ENCODE results near the gene ZNF674. TPM values are rescaled to one million over a fixed set of nuclear protein-coding genes. Genes with fewer than 3 reads are reported as not detected.
A peak's percentile ranks its signal among the peaks of the same experiment; 100 is the strongest.
"Not testable (repeated sequence)": the region's sequence is repeated elsewhere in the genome, so short reads cannot be mapped to it uniquely, and the experiment has no call there.

ZNF674 gene
- polyA plus RNA-seq, 4 donors, result 0.89 to 3.7 (median 1.3) TPM

GRCh38 chrX:46559062-46559461, 13.8 kb upstream of the ZNF674 start:
- Histone ChIP-seq H3K9me3 (ENCODE audit: control insufficient read depth in 2 of 2, insufficient read depth in 1 of 2, low read depth in 1 of 2, low read length in 1 of 2) (no peaks in the 10 kb centered on the region), H3K27ac (ENCODE audit: low read depth in 1 of 3, low read length in 2 of 3) (no peak overlapping the region), H3K36me3 (ENCODE audit: control insufficient read depth in 3 of 3, insufficient read depth in 2 of 3, low read depth in 1 of 3, low read length in 3 of 3) (no peaks in the 10 kb centered on the region), H3K4me3 (ENCODE audit: low read depth in 1 of 3, low read length in 3 of 3) (no peak overlapping the region), H3K4me1 (ENCODE audit: control insufficient read depth in 3 of 3, insufficient read depth in 2 of 3, low read depth in 1 of 3, low read length in 2 of 3) (no peaks in the 10 kb centered on the region), H3K27me3 (ENCODE audit: control insufficient read depth in 3 of 3, insufficient read depth in 3 of 3, low read length in 3 of 3) (no peaks in the 10 kb centered on the region)
- 82 to 84% (median 83%) methylated on average over 3 of the region's 3 CpGs for WGBS, 3 donors
- FAIRE-seq, result no peak
- DNase-seq, result no peak

GRCh38 chrX:46554942-46555341, 9.7 kb upstream of the ZNF674 start:
- no peaks in the 10 kb centered on the region for H3K27me3 ChIP-seq (ENCODE audit: control insufficient read depth in 3 of 3, insufficient read depth in 3 of 3, low read length in 3 of 3)
- 37 to 53% (median 42%) methylated on average over 2 of the region's 2 CpGs for WGBS, 3 donors
- no peak overlapping the region for H3K27ac ChIP-seq (ENCODE audit: low read depth in 1 of 3, low read length in 2 of 3)
- H3K36me3 ChIP-seq (ENCODE audit: control insufficient read depth in 3 of 3, insufficient read depth in 2 of 3, low read depth in 1 of 3, low read length in 3 of 3), result no peaks in the 10 kb centered on the region
- no peaks in the 10 kb centered on the region for H3K9me3 ChIP-seq (ENCODE audit: control insufficient read depth in 2 of 2, insufficient read depth in 1 of 2, low read depth in 1 of 2, low read length in 1 of 2)
- DNase-seq (peak in 1 of 2 donors; percentile 5), FAIRE-seq (no peak)
- H3K4me3 ChIP-seq (ENCODE audit: low read depth in 1 of 3, low read length in 3 of 3), result no peak overlapping the region
- H3K4me1 ChIP-seq (ENCODE audit: control insufficient read depth in 3 of 3, insufficient read depth in 2 of 3, low read depth in 1 of 3, low read length in 2 of 3), result no peaks in the 10 kb centered on the region

- whole genome bisulfite sequencing, 3 donors, result 85 to 95% (median 93%) methylated on average over 5 of the region's 5 CpGs
- H3K27ac ChIP-seq (ENCODE audit: low read depth in 1 of 3, low read length in 2 of 3), result no peak overlapping the region
- no peaks in the 10 kb centered on the region for H3K27me3 ChIP-seq (ENCODE audit: control insufficient read depth in 3 of 3, insufficient read depth in 3 of 3, low read length in 3 of 3)
- no peak overlapping the region for H3K4me3 ChIP-seq (ENCODE audit: low read depth in 1 of 3, low read length in 3 of 3)
- no peak for FAIRE-seq
- H3K4me1 ChIP-seq (ENCODE audit: control insufficient read depth in 3 of 3, insufficient read depth in 2 of 3, low read depth in 1 of 3, low read length in 2 of 3), result no peaks in the 10 kb centered on the region
- H3K36me3 ChIP-seq (ENCODE audit: control insufficient read depth in 3 of 3, insufficient read depth in 2 of 3, low read depth in 1 of 3, low read length in 3 of 3), result no peaks in the 10 kb centered on the region
- no peaks in the 10 kb centered on the region for H3K9me3 ChIP-seq (ENCODE audit: control insufficient read depth in 2 of 2, insufficient read depth in 1 of 2, low read depth in 1 of 2, low read length in 1 of 2)
- no peak for DNase-seq
These were observed 8.7 kb upstream of the ZNF674 start for GRCh38 chrX:46553935-46554334.

GRCh38 chrX:46551494-46552128, 6.4 kb upstream of the ZNF674 start:
- Histone ChIP-seq H3K27me3 (ENCODE audit: control insufficient read depth in 3 of 3, insufficient read depth in 3 of 3, low read length in 3 of 3) (no peaks in the 10 kb centered on the region), H3K9me3 (ENCODE audit: control insufficient read depth in 2 of 2, insufficient read depth in 1 of 2, low read depth in 1 of 2, low read length in 1 of 2) (no peaks in the 10 kb centered on the region), H3K27ac (ENCODE audit: low read depth in 1 of 3, low read length in 2 of 3) (no peak overlapping the region), H3K4me3 (ENCODE audit: low read depth in 1 of 3, low read length in 3 of 3) (no peak overlapping the region), H3K4me1 (ENCODE audit: control insufficient read depth in 3 of 3, insufficient read depth in 2 of 3, low read depth in 1 of 3, low read length in 2 of 3) (peaks cover 0 to 2% (median 0%) of the 10 kb centered on the region in 3 donors), H3K36me3 (ENCODE audit: control insufficient read depth in 3 of 3, insufficient read depth in 2 of 3, low read depth in 1 of 3, low read length in 3 of 3) (peaks cover 0 to 5% (median 0%) of the 10 kb centered on the region in 3 donors)
- DNase-seq, result no peak
- no peak for FAIRE-seq
- WGBS, 3 donors, result 79 to 81% (median 80%) methylated on average over 8 of the region's 8 CpGs

GRCh38 chrX:46549914-46550313, 4.7 kb upstream of the ZNF674 start:
- H3K36me3 ChIP-seq (ENCODE audit: control insufficient read depth in 3 of 3, insufficient read depth in 2 of 3, low read depth in 1 of 3, low read length in 3 of 3), result peaks cover 0 to 5% (median 0%) of the 10 kb centered on the region in 3 donors
- no peak overlapping the region for H3K27ac ChIP-seq (ENCODE audit: low read depth in 1 of 3, low read length in 2 of 3)
- no peak overlapping the region for H3K4me3 ChIP-seq (ENCODE audit: low read depth in 1 of 3, low read length in 3 of 3)
- no peaks in the 10 kb centered on the region for H3K9me3 ChIP-seq (ENCODE audit: control insufficient read depth in 2 of 2, insufficient read depth in 1 of 2, low read depth in 1 of 2, low read length in 1 of 2)
- no peaks in the 10 kb centered on the region for H3K27me3 ChIP-seq (ENCODE audit: control insufficient read depth in 3 of 3, insufficient read depth in 3 of 3, low read length in 3 of 3)
- FAIRE-seq, result no peak
- peaks cover 0 to 2% (median 0%) of the 10 kb centered on the region in 3 donors for H3K4me1 ChIP-seq (ENCODE audit: control insufficient read depth in 3 of 3, insufficient read depth in 2 of 3, low read depth in 1 of 3, low read length in 2 of 3)
- DNase-seq, result no peak
- 79 to 93% (median 81%) methylated on average over 1 of the region's 1 CpG for WGBS, 3 donors

- peaks cover 0 to 2% (median 0%) of the 10 kb centered on the region in 3 donors for H3K4me1 ChIP-seq (ENCODE audit: control insufficient read depth in 3 of 3, insufficient read depth in 2 of 3, low read depth in 1 of 3, low read length in 2 of 3)
- no peaks in the 10 kb centered on the region for H3K27me3 ChIP-seq (ENCODE audit: control insufficient read depth in 3 of 3, insufficient read depth in 3 of 3, low read length in 3 of 3)
- H3K9me3 ChIP-seq (ENCODE audit: control insufficient read depth in 2 of 2, insufficient read depth in 1 of 2, low read depth in 1 of 2, low read length in 1 of 2), result no peaks in the 10 kb centered on the region
- WGBS, 3 donors, result 76 to 86% (median 86%) methylated on average over 6 of the region's 6 CpGs
- peaks cover 0 to 8% (median 0%) of the 10 kb centered on the region in 3 donors for H3K36me3 ChIP-seq (ENCODE audit: control insufficient read depth in 3 of 3, insufficient read depth in 2 of 3, low read depth in 1 of 3, low read length in 3 of 3)
- no peak overlapping the region for H3K27ac ChIP-seq (ENCODE audit: low read depth in 1 of 3, low read length in 2 of 3)
- FAIRE-seq (no peak), DNase-seq (no peak)
- no peak overlapping the region for H3K4me3 ChIP-seq (ENCODE audit: low read depth in 1 of 3, low read length in 3 of 3)
These were observed 2.6 kb upstream of the ZNF674 start for GRCh38 chrX:46547857-46548256.

GRCh38 chrX:46544527-46544926, 694 bp downstream of the ZNF674 start:
- H3K9me3 ChIP-seq (ENCODE audit: control insufficient read depth in 2 of 2, insufficient read depth in 1 of 2, low read depth in 1 of 2, low read length in 1 of 2); H3K27me3 ChIP-seq (ENCODE audit: control insufficient read depth in 3 of 3, insufficient read depth in 3 of 3, low read length in 3 of 3); H3K36me3 ChIP-seq (ENCODE audit: control insufficient read depth in 3 of 3, insufficient read depth in 2 of 3, low read depth in 1 of 3, low read length in 3 of 3); H3K4me1 ChIP-seq (ENCODE audit: control insufficient read depth in 3 of 3, insufficient read depth in 2 of 3, low read depth in 1 of 3, low read length in 2 of 3); FAIRE-seq: not testable (repeated sequence)
- peak in 1 of 2 donors; percentile 1 for DNase-seq
- 22 to 48% (median 42%) methylated on average over 4 to 7 of the region's 7 CpGs for WGBS, 3 donors
- H3K4me3 ChIP-seq (ENCODE audit: low read depth in 1 of 3, low read length in 3 of 3), result peak overlapping the region in 2 of 3 donors; percentile 64 to 95
- peak overlapping the region in 2 of 3 donors; percentile 86 to 96 for H3K27ac ChIP-seq (ENCODE audit: low read depth in 1 of 3, low read length in 2 of 3)

GRCh38 chrX:46543441-46543840, 1.8 kb downstream of the ZNF674 start:
- H3K4me3 ChIP-seq (ENCODE audit: low read depth in 1 of 3, low read length in 3 of 3), result no peak overlapping the region
- H3K27me3 ChIP-seq (ENCODE audit: control insufficient read depth in 3 of 3, insufficient read depth in 3 of 3, low read length in 3 of 3), result no peaks in the 10 kb centered on the region
- H3K27ac ChIP-seq (ENCODE audit: low read depth in 1 of 3, low read length in 2 of 3), result no peak overlapping the region
- H3K4me1 ChIP-seq (ENCODE audit: control insufficient read depth in 3 of 3, insufficient read depth in 2 of 3, low read depth in 1 of 3, low read length in 2 of 3), result peaks cover 0 to 2% (median 0%) of the 10 kb centered on the region in 3 donors
- FAIRE-seq, result no peak
- no peak for DNase-seq
- no peaks in the 10 kb centered on the region for H3K9me3 ChIP-seq (ENCODE audit: control insufficient read depth in 2 of 2, insufficient read depth in 1 of 2, low read depth in 1 of 2, low read length in 1 of 2)
- WGBS, 3 donors, result 60 to 91% (median 67%) methylated on average over 1 to 2 of the region's 2 CpGs
- peaks cover 0 to 6% (median 0%) of the 10 kb centered on the region in 3 donors for H3K36me3 ChIP-seq (ENCODE audit: control insufficient read depth in 3 of 3, insufficient read depth in 2 of 3, low read depth in 1 of 3, low read length in 3 of 3)

GRCh38 chrX:46531442-46531841, 13.8 kb downstream of the ZNF674 start:
- WGBS, 3 donors, result 68 to 82% (median 78%) methylated on average over 3 of the region's 3 CpGs
- Histone ChIP-seq H3K4me1 (ENCODE audit: control insufficient read depth in 3 of 3, insufficient read depth in 2 of 3, low read depth in 1 of 3, low read length in 2 of 3) (no peaks in the 10 kb centered on the region), H3K9me3 (ENCODE audit: control insufficient read depth in 2 of 2, insufficient read depth in 1 of 2, low read depth in 1 of 2, low read length in 1 of 2) (no peaks in the 10 kb centered on the region), H3K27me3 (ENCODE audit: control insufficient read depth in 3 of 3, insufficient read depth in 3 of 3, low read length in 3 of 3) (no peaks in the 10 kb centered on the region), H3K4me3 (ENCODE audit: low read depth in 1 of 3, low read length in 3 of 3) (no peak overlapping the region), H3K27ac (ENCODE audit: low read depth in 1 of 3, low read length in 2 of 3) (no peak overlapping the region), H3K36me3 (ENCODE audit: control insufficient read depth in 3 of 3, insufficient read depth in 2 of 3, low read depth in 1 of 3, low read length in 3 of 3) (no peaks in the 10 kb centered on the region)
- DNase-seq, result no peak
- no peak for FAIRE-seq

All from small intestine (tissue), 7 donors.